ENCODE measurements around the gene AP5S1. TPM values are rescaled to one million over a fixed set of nuclear protein-coding genes. Genes with fewer than 3 reads are reported as not detected.
"Not testable (repeated sequence)": the region's sequence is repeated elsewhere in the genome, so short reads cannot be mapped to it uniquely, and the experiment has no call there.

The AP5S1 gene
- total RNA-seq, 2 donors from 2014 or later = 11.3 to 11.9 TPM

GRCh38 chr20:3823881-3824280 is 3.5 kb downstream of the AP5S1 start:
- Mint-ChIP-seq H3K36me3 (ENCODE audit: low read depth) (peaks cover 2% of the 10 kb centered on the region), H3K4me3 (no peak overlapping the region), H3K27me3 (no peaks in the 10 kb centered on the region), H3K27ac (no peak overlapping the region), H3K4me1 (peaks cover 12% of the 10 kb centered on the region)
- H3K9me3 ChIP-seq (ENCODE audit: control insufficient read depth, low read length, poor library complexity, severe bottlenecking) = no peaks in the 10 kb centered on the region
- DNase-seq = no peak
- ATAC-seq = no peak

DNA sequence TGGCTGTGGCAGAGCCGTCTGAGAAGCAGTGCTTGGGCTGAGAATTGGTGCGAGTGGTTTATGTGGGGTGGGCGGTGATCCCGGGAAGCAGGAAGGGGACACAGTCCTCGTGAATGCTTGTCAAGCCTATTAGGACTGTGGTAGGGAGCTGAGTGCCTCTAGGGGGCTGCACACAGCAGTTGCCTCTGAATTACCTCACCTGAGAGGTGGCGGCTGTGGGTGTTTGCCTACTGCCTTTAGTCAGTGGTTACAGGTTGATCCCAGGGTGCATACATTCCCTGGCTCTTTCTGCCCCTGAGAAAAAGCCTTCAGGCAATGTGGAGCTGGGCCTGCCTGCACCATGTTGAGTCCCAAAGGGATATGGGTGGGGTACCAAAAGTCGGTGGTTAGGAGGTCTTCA is 5.2 kb downstream of the AP5S1 start:
- ATAC-seq (no peak), DNase-seq (no peak)
- peaks cover 10% of the 10 kb centered on the region for H3K4me1 Mint-ChIP-seq
- no peaks in the 10 kb centered on the region for H3K9me3 ChIP-seq (ENCODE audit: control insufficient read depth, low read length, poor library complexity, severe bottlenecking)
- peaks cover 2% of the 10 kb centered on the region for H3K36me3 Mint-ChIP-seq (ENCODE audit: low read depth)
- H3K4me3 Mint-ChIP-seq = no peak overlapping the region
- H3K27ac Mint-ChIP-seq = no peak overlapping the region
- H3K27me3 Mint-ChIP-seq = no peaks in the 10 kb centered on the region

DNA sequence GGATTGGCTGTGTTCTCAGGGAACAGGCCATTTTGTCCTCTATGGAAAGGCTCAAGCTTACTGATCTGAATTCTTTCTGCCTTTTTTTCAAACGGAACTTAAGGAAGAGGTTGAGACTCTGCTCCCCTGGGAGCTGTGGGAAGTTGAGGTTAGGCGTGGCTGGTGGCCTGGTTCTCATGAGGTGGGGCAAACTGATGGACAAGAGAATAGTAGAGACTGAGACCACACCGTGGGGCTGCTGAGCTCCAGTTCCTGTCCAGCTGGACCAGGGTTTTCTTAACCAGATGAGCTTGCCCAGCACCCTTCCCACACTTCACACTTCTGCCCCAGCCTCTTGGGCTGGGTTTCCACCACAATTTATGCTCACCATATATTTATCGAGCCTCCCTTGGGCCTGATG is 6.1 kb downstream of the AP5S1 start:
- H3K9me3 ChIP-seq (ENCODE audit: control insufficient read depth, low read length, poor library complexity, severe bottlenecking) = no peaks in the 10 kb centered on the region
- ATAC-seq (no peak), DNase-seq (no peak)
- no peak overlapping the region for H3K4me3 Mint-ChIP-seq
- H3K4me1 Mint-ChIP-seq = peaks cover 7% of the 10 kb centered on the region
- no peaks in the 10 kb centered on the region for H3K27me3 Mint-ChIP-seq
- no peak overlapping the region for H3K27ac Mint-ChIP-seq
- peaks cover 2% of the 10 kb centered on the region for H3K36me3 Mint-ChIP-seq (ENCODE audit: low read depth)

DNA sequence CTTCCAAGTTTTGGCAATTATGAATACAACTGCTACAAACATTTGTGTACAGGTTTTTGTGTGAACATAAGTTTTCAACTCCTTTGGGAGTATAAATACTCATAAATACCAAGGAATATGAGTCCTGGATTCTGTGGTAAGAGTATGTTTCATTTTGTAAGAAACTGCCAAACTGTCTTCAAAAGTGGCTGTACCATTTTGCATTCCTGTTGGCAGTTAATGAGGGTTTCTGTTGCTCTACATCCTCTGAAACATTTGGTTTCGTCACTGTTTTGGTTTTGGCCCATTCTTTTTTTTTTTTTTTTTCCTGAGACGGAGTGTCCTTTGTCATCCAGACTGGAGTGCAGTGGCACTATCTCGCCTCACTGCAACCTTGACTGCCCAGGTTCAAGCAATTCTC is 8.5 kb downstream of the AP5S1 start:
- no peak overlapping the region for H3K27ac Mint-ChIP-seq
- no peaks in the 10 kb centered on the region for H3K27me3 Mint-ChIP-seq
- no peak overlapping the region for H3K4me3 Mint-ChIP-seq
- peaks cover 2% of the 10 kb centered on the region for H3K4me1 Mint-ChIP-seq
- ATAC-seq (no peak), DNase-seq (no peak)
- H3K36me3 Mint-ChIP-seq (ENCODE audit: low read depth) = peaks cover 2% of the 10 kb centered on the region
- no peaks in the 10 kb centered on the region for H3K9me3 ChIP-seq (ENCODE audit: control insufficient read depth, low read length, poor library complexity, severe bottlenecking)

DNA sequence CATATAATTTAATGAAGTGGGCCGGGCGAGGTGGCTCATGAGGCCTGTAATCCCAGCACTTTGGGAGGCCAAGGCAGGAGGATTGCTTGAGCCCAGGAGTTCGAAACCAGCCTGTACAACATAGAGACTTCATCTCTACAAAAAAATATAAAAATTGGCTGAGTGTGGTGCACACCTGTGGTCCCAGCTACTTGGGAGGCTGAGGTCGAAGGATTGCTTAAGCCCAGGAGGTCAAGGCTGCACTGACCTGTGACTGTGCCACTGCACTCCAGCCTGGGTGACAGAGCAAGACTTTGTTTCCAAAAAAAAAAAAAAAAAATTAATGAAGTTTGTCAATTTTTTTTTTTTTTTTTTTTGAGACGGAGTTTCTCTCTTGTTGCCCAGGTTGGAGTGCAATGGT is 9.5 kb downstream of the AP5S1 start:
- H3K4me1 Mint-ChIP-seq; H3K27me3 Mint-ChIP-seq; H3K4me3 Mint-ChIP-seq; H3K27ac Mint-ChIP-seq; H3K9me3 ChIP-seq (ENCODE audit: control insufficient read depth, low read length, poor library complexity, severe bottlenecking); DNase-seq; H3K36me3 Mint-ChIP-seq (ENCODE audit: low read depth); ATAC-seq: not testable (repeated sequence)

GRCh38 chr20:3836132-3836531 is 15.8 kb downstream of the AP5S1 start:
- ATAC-seq (no peak), DNase-seq (no peak)
- Mint-ChIP-seq H3K4me1 (peaks cover 5% of the 10 kb centered on the region), H3K27ac (no peak overlapping the region), H3K27me3 (no peaks in the 10 kb centered on the region), H3K36me3 (ENCODE audit: low read depth) (peaks cover 2% of the 10 kb centered on the region), H3K4me3 (no peak overlapping the region)
- no peaks in the 10 kb centered on the region for H3K9me3 ChIP-seq (ENCODE audit: control insufficient read depth, low read length, poor library complexity, severe bottlenecking)

GRCh38 chr20:3839328-3839727 is 19.0 kb downstream of the AP5S1 start:
- ATAC-seq (no peak), DNase-seq (no peak)
- H3K27ac Mint-ChIP-seq = peak overlapping the region; percentile 39
- no peak overlapping the region for H3K4me3 Mint-ChIP-seq
- H3K27me3 Mint-ChIP-seq = no peaks in the 10 kb centered on the region
- H3K4me1 Mint-ChIP-seq = peaks cover 5% of the 10 kb centered on the region
- peaks cover 2% of the 10 kb centered on the region for H3K36me3 Mint-ChIP-seq (ENCODE audit: low read depth)
- no peaks in the 10 kb centered on the region for H3K9me3 ChIP-seq (ENCODE audit: control insufficient read depth, low read length, poor library complexity, severe bottlenecking)

DNA sequence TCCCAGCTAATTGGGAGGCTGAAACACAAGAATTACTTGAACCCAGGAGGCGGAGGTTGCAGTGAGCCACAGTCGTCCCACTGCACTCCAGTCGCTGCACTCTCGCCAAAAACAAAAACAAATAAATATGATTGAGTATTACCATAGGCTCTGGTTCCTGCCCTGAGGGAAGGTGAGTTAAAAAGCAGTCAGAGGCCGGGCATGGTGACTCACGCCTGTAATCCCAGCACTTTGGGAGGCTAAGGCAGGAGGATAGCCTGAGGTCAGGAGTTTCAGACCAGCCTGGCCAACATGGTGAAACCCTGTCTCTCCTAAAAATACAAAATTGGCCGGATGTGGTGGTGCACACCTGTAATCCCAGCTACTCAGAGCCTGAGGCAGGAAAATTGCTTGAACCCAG is 19.9 kb downstream of the AP5S1 start:
- H3K4me1 Mint-ChIP-seq; H3K27me3 Mint-ChIP-seq; H3K4me3 Mint-ChIP-seq; H3K9me3 ChIP-seq (ENCODE audit: control insufficient read depth, low read length, poor library complexity, severe bottlenecking); H3K36me3 Mint-ChIP-seq (ENCODE audit: low read depth); ATAC-seq; DNase-seq; H3K27ac Mint-ChIP-seq: not testable (repeated sequence)

DNA sequence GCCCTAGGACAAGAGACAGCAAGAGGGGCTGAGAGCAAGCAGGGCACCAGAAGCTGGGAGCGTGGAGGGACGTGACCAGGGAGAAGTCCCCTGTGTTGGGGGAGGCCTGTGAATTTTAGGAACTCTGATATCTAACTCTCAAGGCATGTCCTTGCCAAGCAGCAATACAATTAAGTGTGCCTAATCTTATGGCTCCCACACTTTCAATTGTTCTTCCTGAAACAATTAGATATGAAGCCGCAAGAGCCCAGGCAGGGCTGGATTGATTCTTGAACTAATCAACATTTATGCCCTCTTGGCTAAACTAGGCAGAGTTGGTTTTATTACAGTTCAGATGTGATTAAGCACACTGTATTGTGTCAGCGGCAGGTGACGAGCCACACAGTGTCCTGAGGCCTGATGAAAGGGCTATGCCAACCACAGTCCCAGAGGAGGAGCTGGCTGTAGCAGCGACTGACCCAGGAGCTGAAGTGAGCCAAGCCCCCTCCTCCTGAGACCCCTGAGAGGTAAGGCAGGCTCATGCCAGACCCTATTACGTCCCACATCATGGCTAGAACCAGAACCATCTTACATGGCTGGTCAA is 22.1 kb downstream of the AP5S1 start:
- peaks cover 2% of the 10 kb centered on the region for H3K36me3 Mint-ChIP-seq (ENCODE audit: low read depth)
- H3K27ac Mint-ChIP-seq = no peak overlapping the region

GRCh38 chr20:3843490-3843889 is 23.1 kb downstream of the AP5S1 start:
- DNase-seq = no peak
- H3K27me3 Mint-ChIP-seq = no peaks in the 10 kb centered on the region
- H3K36me3 Mint-ChIP-seq (ENCODE audit: low read depth) = peaks cover 2% of the 10 kb centered on the region
- no peaks in the 10 kb centered on the region for H3K9me3 ChIP-seq (ENCODE audit: control insufficient read depth, low read length, poor library complexity, severe bottlenecking)
- no peak for ATAC-seq
- no peak overlapping the region for H3K27ac Mint-ChIP-seq
- peaks cover 7% of the 10 kb centered on the region for H3K4me1 Mint-ChIP-seq
- H3K4me3 Mint-ChIP-seq = no peak overlapping the region

More for the DNA sequence above, 22.1 kb downstream of the AP5S1 start:
- Mint-ChIP-seq H3K27me3 (no peaks in the 10 kb centered on the region), H3K4me3 (no peak overlapping the region), H3K4me1 (peaks cover 7% of the 10 kb centered on the region)
- H3K9me3 ChIP-seq (ENCODE audit: control insufficient read depth, low read length, poor library complexity, severe bottlenecking) = no peaks in the 10 kb centered on the region
- ATAC-seq (no peak), DNase-seq (no peak)

- not testable (repeated sequence) for H3K27me3 Mint-ChIP-seq; H3K9me3 ChIP-seq (ENCODE audit: control insufficient read depth, low read length, poor library complexity, severe bottlenecking); H3K4me1 Mint-ChIP-seq; H3K36me3 Mint-ChIP-seq (ENCODE audit: low read depth); ATAC-seq; DNase-seq
- peak overlapping the region; percentile 11 for H3K27ac Mint-ChIP-seq
- peak overlapping the region; percentile 59 for H3K4me3 Mint-ChIP-seq
Measured at GRCh38 chr20:3843990-3844619, 23.8 kb downstream of the AP5S1 start.

DNA sequence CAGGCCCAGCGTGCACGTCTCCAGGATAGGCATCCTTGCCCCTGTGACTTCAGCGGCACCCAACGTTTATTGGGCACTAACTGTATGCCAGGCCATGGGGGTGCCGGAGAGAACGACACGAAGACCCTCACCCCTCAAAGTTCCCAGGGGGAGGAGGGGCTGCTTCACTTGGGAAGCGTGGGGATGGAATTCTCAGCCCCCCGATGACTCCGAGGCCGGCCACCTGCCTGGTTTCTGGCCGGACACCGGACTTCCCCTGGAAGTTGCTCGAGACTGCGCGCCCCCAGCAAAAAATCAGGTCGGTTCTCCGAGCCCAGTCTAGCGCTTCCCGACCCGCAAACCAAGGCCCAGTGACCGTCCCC is 26.0 kb downstream of the AP5S1 start:
- Mint-ChIP-seq H3K4me1 (peaks cover 12% of the 10 kb centered on the region), H3K36me3 (ENCODE audit: low read depth) (no peaks in the 10 kb centered on the region), H3K27ac (peak overlapping the region; percentile 80), H3K4me3 (peak overlapping the region; percentile 88), H3K27me3 (no peaks in the 10 kb centered on the region)
- ATAC-seq (no peak), DNase-seq (no peak)
- H3K9me3 ChIP-seq (ENCODE audit: control insufficient read depth, low read length, poor library complexity, severe bottlenecking) = no peaks in the 10 kb centered on the region

GRCh38 chr20:3846740-3847428 is 26.5 kb downstream of the AP5S1 start, which contains the start of gene MAVS:
Gene MAVS (plus strand): TSS chr20:3846834. CDS start chr20:3854625, 7,791 bp downstream.
- DNase-seq (peak; percentile 75 to 85 (median 83)), ATAC-seq (peak; percentile 100)
- H3K27ac Mint-ChIP-seq = peak within 1 kb of the TSS; percentile 80
- no peaks in the 10 kb centered on the region for H3K27me3 Mint-ChIP-seq
- no peaks in the 10 kb centered on the region for H3K9me3 ChIP-seq (ENCODE audit: control insufficient read depth, low read length, poor library complexity, severe bottlenecking)
- H3K4me3 Mint-ChIP-seq = peak within 1 kb of the TSS; percentile 88
- no peaks in the 10 kb centered on the region for H3K36me3 Mint-ChIP-seq (ENCODE audit: low read depth)
- H3K4me1 Mint-ChIP-seq = peaks cover 12% of the 10 kb centered on the region

Measured in T-helper 17 cell (primary cell).